Motor neuron (in vitro differentiated cells): ENCODE results near the gene KRT71. TPM values are rescaled to one million over a fixed set of nuclear protein-coding genes. Genes with fewer than 3 reads are reported as not detected.
A peak's percentile ranks its signal among the peaks of the same experiment; 100 is the strongest.

Experiments used
- ATAC-seq, 8 experiments: fragments of 200-7000 bp; cut with Tn5 transposase; replicated peaks in 6 of 8; 2 replicates each; pipeline ENCODE4 v1.8.0; 2021; ENCODE audit warnings: mild to moderate bottlenecking in 8 of 8, moderate library complexity in 8 of 8
- H3K27ac ChIP-seq, 2 donors: fragments of 250-450 bp; sonication (Bioruptor Pico); 2 replicates each; pipeline ENCODE4 v1.9.0; 2021; ENCODE audit warnings: antibody characterized with exemption in 2 of 2, mild to moderate bottlenecking in 2 of 2, moderate library complexity in 1 of 2
- H3K4me1 ChIP-seq, 2 donors: fragments of 250-450 bp; sonication (Bioruptor Pico); replicated peaks in 1 of 2; 2 replicates each; pipeline ENCODE4 v1.6.1; 2021; ENCODE audit warnings: antibody characterized with exemption in 2 of 2, mild to moderate bottlenecking in 2 of 2, moderate library complexity in 1 of 2
- H3K4me3 ChIP-seq, 5 donors: fragments of 250-450 bp; sonication (Bioruptor Pico); 2 replicates each; pipeline ENCODE4 v1.9.0; 2021; ENCODE audit warnings: antibody characterized with exemption in 5 of 5, mild to moderate bottlenecking in 5 of 5, moderate library complexity in 4 of 5
- WGBS, 10 experiments: fragments of 450-650 bp; shearing (Covaris generic); methylation state at CpG; one replicate each; pipeline ENCODE4 v1.0.0; 2022; 5-methylcytosine and 5-hydroxymethylcytosine counted together
- in situ Hi-C, 9 experiments: fragments of 400-800 bp; cut with MboI; loops; one replicate each; pipeline ENCODE4 v1.15.0; 2021; ENCODE audit warnings: low sequenced_read_pairs in 9 of 9, low pct_unique_long_range_greater_than_20kb in 2 of 9; ENCODE audit not compliant: unreplicated experiment in 9 of 9
- total RNA-seq, 8 experiments: library from RNA; unstranded; fragments of 300-600 nt; gene quantifications; 2 replicates each; pipeline versions ENCODE4 v1.2.3 to v1.2.4, GENCODE V29; 2022

The KRT71 gene
- total RNA-seq, 8 experiments from 2014 or later = 0.14 to 0.52 (median 0.16) TPM; not detected in 4

DNA sequence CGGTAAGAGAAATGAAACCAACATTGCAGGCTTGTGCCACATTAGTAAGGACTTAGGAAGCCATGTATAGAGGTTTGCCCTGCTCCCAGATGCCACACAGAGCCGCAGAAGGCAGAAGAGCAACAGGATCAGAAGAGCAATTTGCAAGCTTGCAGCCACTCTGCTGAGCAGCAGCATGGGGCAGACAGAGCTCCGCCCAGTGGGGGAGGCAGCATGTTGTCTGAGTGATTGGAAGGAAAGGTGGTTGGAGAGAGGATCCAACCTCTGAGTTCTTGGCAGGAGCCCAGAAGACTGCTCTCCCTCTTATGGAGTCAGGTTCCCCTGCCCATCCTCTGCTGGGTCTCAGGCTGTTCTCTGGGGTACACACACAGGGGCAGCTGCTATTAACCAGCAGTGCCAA, 57.6 kb downstream of the KRT71 start:
- no peak overlapping the region for H3K4me3 ChIP-seq
- H3K27ac ChIP-seq = no peak overlapping the region
- in situ Hi-C loops = no loop called here
- WGBS, 10 experiments = 7 to 50% (median 40%) methylated on average over 1 to 3 of the region's 3 CpGs; no CpG with 5 or more reads in 2 of the 10 experiments
- H3K4me1 ChIP-seq = no peaks in the 10 kb centered on the region
- peak in 4 of 8 experiments; percentile 27 to 69 (median 44) for ATAC-seq

GRCh38 chr12:52494518-52494917, 58.4 kb downstream of the KRT71 start:
- peak in 3 of 8 experiments; percentile 29 to 57 (median 54) for ATAC-seq
- WGBS, 10 experiments = 33 to 100% (median 68%) methylated on average over 1 to 3 of the region's 4 CpGs; no CpG with 5 or more reads in 7 of the 10 experiments
- H3K4me1 ChIP-seq = no peaks in the 10 kb centered on the region
- in situ Hi-C loops = no loop called here
- no peak overlapping the region for H3K27ac ChIP-seq
- H3K4me3 ChIP-seq = no peak overlapping the region

- no peaks in the 10 kb centered on the region for H3K4me1 ChIP-seq
- H3K4me3 ChIP-seq = no peak overlapping the region
- no peak for ATAC-seq
- no peak overlapping the region for H3K27ac ChIP-seq
- in situ Hi-C loops = no loop called here
- 14 to 100% (median 71%) methylated on average over 1 of the region's 1 CpG; no CpG with 5 or more reads in 1 of the 10 experiments for WGBS, 10 experiments
Measured at GRCh38 chr12:52494100-52494499, 58.8 kb downstream of the KRT71 start.

Other genes starting within 250 kb of the KRT71 start
- gene KRT83, start 231.7 kb downstream of the KRT71 start, total RNA-seq = under 1 TPM in 2 of 8 experiments, not detected in 6; 0.14 to 0.28 TPM
- 1 to 10 TPM in 1 of 8 experiments, under 1 TPM in 4, not detected in 3; 0.08 to 9.3 (median 0.14) TPM for gene KRT85, start 185.7 kb downstream of the KRT71 start, total RNA-seq
- under 1 TPM in 4 of 8 experiments, not detected in 4; 0.13 to 0.24 (median 0.14) TPM for gene KRT84, start 167.5 kb downstream of the KRT71 start, total RNA-seq
- under 1 TPM in 2 of 8 experiments, not detected in 6; 0.14 TPM for gene KRT82, start 146.8 kb downstream of the KRT71 start, total RNA-seq
- under 1 TPM in 4 of 8 experiments, not detected in 4; 0.08 to 0.66 (median 0.12) TPM for gene KRT75, start 118.8 kb downstream of the KRT71 start, total RNA-seq
- gene KRT6B, start 101.0 kb downstream of the KRT71 start, total RNA-seq = under 1 TPM in 2 of 8 experiments, not detected in 6; 0.05 to 0.24 TPM
- gene KRT6C, start 79.3 kb downstream of the KRT71 start, total RNA-seq = under 1 TPM in 2 of 8 experiments, not detected in 6; 0.38 to 0.71 TPM
- under 1 TPM in 3 of 8 experiments, not detected in 5; 0.27 to 1.00 (median 0.29) TPM for gene KRT6A, start 59.9 kb downstream of the KRT71 start, total RNA-seq
- gene KRT5, start 32.8 kb downstream of the KRT71 start, total RNA-seq = 1 to 10 TPM in 1 of 8 experiments, under 1 TPM in 4, not detected in 3; 0.14 to 1.9 (median 0.38) TPM
- gene KRT74, start 20.7 kb upstream of the KRT71 start, total RNA-seq = under 1 TPM in 3 of 8 experiments, not detected in 5; 0.04 to 0.38 (median 0.14) TPM
- under 1 TPM in 1 of 8 experiments, not detected in 7; 0.21 TPM for gene KRT72, start 48.3 kb upstream of the KRT71 start, total RNA-seq
- gene KRT73, start 65.4 kb upstream of the KRT71 start, total RNA-seq = under 1 TPM in 4 of 8 experiments, not detected in 4; 0.17 to 0.24 (median 0.21) TPM
- gene KRT2, start 99.1 kb upstream of the KRT71 start, total RNA-seq = under 1 TPM in 4 of 8 experiments, not detected in 4; 0.08 to 0.62 (median 0.35) TPM
- under 1 TPM in 3 of 8 experiments, not detected in 5; 0.17 to 0.24 (median 0.20) TPM for gene KRT1, start 127.3 kb upstream of the KRT71 start, total RNA-seq
- under 1 TPM in 4 of 8 experiments, not detected in 4; 0.09 to 0.38 (median 0.21) TPM for gene KRT77, start 150.4 kb upstream of the KRT71 start, total RNA-seq
- under 1 TPM in 5 of 8 experiments, not detected in 3; 0.08 to 0.38 (median 0.14) TPM for gene KRT76, start 224.2 kb upstream of the KRT71 start, total RNA-seq
- gene KRT3, start 243.0 kb upstream of the KRT71 start, total RNA-seq = under 1 TPM in 4 of 8 experiments, not detected in 4; 0.24 to 0.66 (median 0.25) TPM